ENCODE data around the gene CMTM4.

CMTM4 gene

GRCh38 chr16:66682271-66682670 is 14.3 kb downstream of the CMTM4 start:
- CTCF ChIA-PET = no interaction called here
- DNase-seq (ENCODE audit: extremely low spot score) = no peak
- TF ChIP-seq CTCF (IDR thresholded peaks at IDR 0.05; ENCODE audit: control extremely low read depth, extremely low read depth, low read depth, missing control alignments) = no peak
- POLR2A ChIA-PET = no interaction called here

DNA sequence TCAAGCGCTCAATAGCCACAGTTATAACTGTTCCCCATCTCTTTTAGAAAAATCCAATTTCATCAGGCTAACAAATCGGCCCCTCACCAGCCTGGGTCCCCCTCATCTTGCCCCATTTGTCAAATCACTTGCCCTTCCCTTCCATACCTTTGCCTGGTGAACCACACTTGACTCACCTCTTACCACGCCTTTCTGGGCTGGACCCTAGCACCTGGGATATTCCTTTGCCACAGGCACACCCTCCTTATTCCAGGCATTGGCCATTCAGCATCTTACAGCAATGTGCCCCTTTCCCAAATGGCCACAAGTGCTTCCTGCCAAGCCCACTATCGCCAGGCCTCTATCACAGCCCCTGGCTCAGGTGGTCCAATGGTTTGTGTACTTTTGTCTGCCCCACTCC is 14.9 kb downstream of the CMTM4 start:
- no peak for DNase-seq (ENCODE audit: extremely low spot score)
- TF ChIP-seq CTCF (IDR thresholded peaks at IDR 0.05; ENCODE audit: control extremely low read depth, extremely low read depth, low read depth, missing control alignments) = no peak
- POLR2A ChIA-PET = no interaction called here
- CTCF ChIA-PET = no interaction called here

- ChIA-PET CTCF (interaction anchor here (1.4 kb wide), 1 partner anchor 189 kb away, joined by 5 read pairs; no protein-coding TSS in a partner anchor), POLR2A (no interaction called here)
- no peak for DNase-seq (ENCODE audit: extremely low spot score)
- no peak for TF ChIP-seq CTCF (IDR thresholded peaks at IDR 0.05; ENCODE audit: control extremely low read depth, extremely low read depth, low read depth, missing control alignments)
Measured at GRCh38 chr16:66678337-66678736, 18.2 kb downstream of the CMTM4 start.

DNA sequence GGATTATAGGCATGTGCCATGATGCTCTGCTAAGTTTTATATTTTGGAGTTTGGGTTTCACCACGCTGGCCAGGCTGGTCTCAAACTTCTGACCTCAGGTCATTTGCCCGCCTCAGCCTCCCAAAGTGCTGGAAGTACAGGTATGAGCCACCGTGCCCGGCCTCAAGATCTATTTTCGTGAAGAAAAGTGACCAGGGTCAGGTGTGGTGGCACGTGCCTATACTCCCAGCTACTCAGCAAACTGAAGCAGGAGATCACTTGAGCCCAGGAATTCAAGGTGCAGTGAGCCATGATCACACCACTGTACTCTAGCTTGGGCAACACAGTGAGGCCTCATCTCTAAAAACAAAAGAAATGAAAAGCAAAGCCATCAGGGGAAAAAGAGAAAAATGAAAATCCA is 18.7 kb downstream of the CMTM4 start:
- TF ChIP-seq CTCF (IDR thresholded peaks at IDR 0.05; ENCODE audit: control extremely low read depth, extremely low read depth, low read depth, missing control alignments) = no peak
- CTCF ChIA-PET = interaction anchor here (1.2 to 1.5 kb wide), 3 partner anchors 9 to 190 kb away, joined by 3 to 5 read pairs (median 4); no protein-coding TSS in a partner anchor
- no peak for DNase-seq (ENCODE audit: extremely low spot score)
- POLR2A ChIA-PET = no interaction called here

DNA sequence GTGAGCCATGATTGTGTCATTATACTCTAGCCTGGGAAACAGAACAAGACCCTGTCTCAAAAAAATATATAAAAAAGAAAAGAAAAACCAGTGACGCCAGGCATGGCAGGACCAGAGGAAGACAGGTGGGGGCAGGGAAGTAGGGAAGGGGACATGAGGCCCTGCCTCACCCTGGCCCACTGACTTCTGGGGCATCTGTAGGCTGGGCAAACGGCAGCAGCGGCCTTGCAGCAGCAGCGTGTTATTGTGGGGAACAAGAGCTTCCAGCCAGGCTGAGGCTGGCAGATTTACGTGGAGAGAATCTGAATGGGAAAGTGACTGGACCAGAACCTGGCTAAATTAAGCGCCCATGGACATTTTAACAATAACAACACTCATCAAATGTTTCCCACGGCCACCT is 19.4 kb downstream of the CMTM4 start:
- CTCF ChIA-PET = interaction anchor here (1.2 to 3.2 kb wide), 4 partner anchors 10 to 191 kb away, joined by 3 to 14 read pairs (median 4); no protein-coding TSS in a partner anchor
- DNase-seq (ENCODE audit: extremely low spot score) = no peak
- POLR2A ChIA-PET = no interaction called here

DNA sequence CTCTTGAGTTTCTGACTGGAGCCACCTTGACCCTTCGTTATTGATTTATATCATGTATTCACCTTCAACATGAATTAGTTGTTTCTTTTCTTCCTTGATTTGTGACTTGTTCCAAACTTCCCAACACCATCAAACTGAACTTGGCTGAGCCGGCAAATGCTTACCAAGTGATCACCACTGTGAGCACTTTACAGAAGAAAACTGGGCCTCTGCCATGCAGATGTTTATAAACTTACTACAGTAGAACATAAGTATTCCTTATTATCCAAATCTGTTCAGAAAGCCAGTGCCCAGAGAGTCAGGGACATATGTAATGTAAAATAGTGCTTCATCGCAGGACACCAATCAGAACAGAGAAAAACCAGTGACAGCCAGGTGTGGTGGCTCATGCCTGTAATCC is 19.9 kb downstream of the CMTM4 start:
- ChIA-PET CTCF (interaction anchor here (1.2 to 3.2 kb wide), 3 partner anchors 10 to 25 kb away, joined by 3 to 14 read pairs (median 4); no protein-coding TSS in a partner anchor), POLR2A (no interaction called here)
- no peak for DNase-seq (ENCODE audit: extremely low spot score)
- TF ChIP-seq CTCF (IDR thresholded peaks at IDR 0.05; ENCODE audit: control extremely low read depth, extremely low read depth, low read depth, missing control alignments) = no peak

More for the DNA sequence above, 19.4 kb downstream of the CMTM4 start:
- TF ChIP-seq CTCF (IDR thresholded peaks at IDR 0.05; ENCODE audit: control extremely low read depth, extremely low read depth, low read depth, missing control alignments) = no peak

DNA sequence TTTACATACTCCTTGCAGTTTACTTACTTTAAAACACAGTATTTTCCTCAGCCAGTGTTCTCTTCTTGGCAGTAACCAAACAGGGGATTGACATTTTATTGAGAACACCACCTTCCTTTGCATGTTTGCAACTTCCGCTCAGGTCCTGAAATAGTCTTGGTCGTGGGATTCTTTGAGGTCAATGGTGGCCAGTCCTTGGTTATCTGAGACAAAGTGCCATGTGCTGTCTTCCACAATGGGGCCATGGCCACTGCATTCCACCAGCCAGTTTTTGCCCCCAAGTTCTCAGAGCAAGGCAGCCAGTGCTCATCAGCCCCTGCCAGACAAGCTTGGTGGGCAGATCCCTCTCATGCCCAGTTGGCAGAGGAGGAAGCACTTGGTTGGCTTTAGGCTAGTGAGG is 22.9 kb downstream of the CMTM4 start:
- ChIA-PET POLR2A (no interaction called here), CTCF (interaction anchor here (1.2 kb wide), 1 partner anchor 23 kb away, joined by 4 read pairs; no protein-coding TSS in a partner anchor)
- no peak for TF ChIP-seq CTCF (IDR thresholded peaks at IDR 0.05; ENCODE audit: control extremely low read depth, extremely low read depth, low read depth, missing control alignments)
- DNase-seq (ENCODE audit: extremely low spot score) = no peak

Data from GM10248 (cell line).